Stimulated activated CD4-positive, alpha-beta T cell treated with anti-CD3 and anti-CD28 coated beads, Interleukin-4, amount 100 ng/mL, for 24 hours (primary cell): Measurements from ENCODE around the gene VAX1.
"Not testable (repeated sequence)": the region's sequence is repeated elsewhere in the genome, so short reads cannot be mapped to it uniquely, and the experiment has no call there.

Source experiments
- DNase-seq: peaks from one replicate; pipeline ENCODE4 v3.0.0-alpha.2; 2020

Gene VAX1

GRCh38 chr10:117134306-117135025, 3.6 kb downstream of the VAX1 start:
- no peak for DNase-seq

GRCh38 chr10:117134056-117134305, 4.1 kb downstream of the VAX1 start:
- DNase-seq = no peak

- no peak for DNase-seq
Measured at GRCh38 chr10:117133273-117134055, 4.6 kb downstream of the VAX1 start.

- no peak for DNase-seq
Measured at GRCh38 chr10:117132751-117133231, 5.3 kb downstream of the VAX1 start.

- DNase-seq = no peak
Measured at GRCh38 chr10:117131376-117132327, 6.4 kb downstream of the VAX1 start.

- DNase-seq = no peak
Measured at GRCh38 chr10:117130862-117131375, 7.2 kb downstream of the VAX1 start.

- DNase-seq = no peak
Measured at GRCh38 chr10:117130346-117130745, 7.7 kb downstream of the VAX1 start.

GRCh38 chr10:117126645-117127044, 11.4 kb downstream of the VAX1 start:
- not testable (repeated sequence) for DNase-seq

GRCh38 chr10:117126034-117126433, 12.0 kb downstream of the VAX1 start:
- DNase-seq = no peak

- DNase-seq = no peak
Measured at GRCh38 chr10:117112220-117112619, 25.9 kb downstream of the VAX1 start.

- DNase-seq = no peak
Measured at GRCh38 chr10:117107238-117107637, 30.8 kb downstream of the VAX1 start.

- DNase-seq = no peak
Measured at GRCh38 chr10:117096599-117097201, 41.4 kb downstream of the VAX1 start.

GRCh38 chr10:117094856-117095255, 43.2 kb downstream of the VAX1 start:
- DNase-seq = no peak

- no peak for DNase-seq
Measured at GRCh38 chr10:117092386-117092785, 45.7 kb downstream of the VAX1 start.

GRCh38 chr10:117090834-117091233, 47.2 kb downstream of the VAX1 start:
- DNase-seq = no peak

- DNase-seq = no peak
Measured at GRCh38 chr10:117087521-117087920, 50.5 kb downstream of the VAX1 start.

- DNase-seq = no peak
Measured at GRCh38 chr10:117086546-117086945, 51.5 kb downstream of the VAX1 start.

- DNase-seq = not testable (repeated sequence)
Measured at GRCh38 chr10:117084421-117085246, 53.4 kb downstream of the VAX1 start.
